Fibroblast of lung (primary cell): ENCODE measurements around the gene POLR1C.

Experiments
- EZH2 ChIP-seq: IDR thresholded peaks from 2 replicates; pipeline ENCODE4 v1.5.1; 2012; ENCODE audit warnings: low read length, control low read depth, mild to moderate bottlenecking; ENCODE audit errors: missing control alignments
- TF ChIP-seq, protein P1 (sequence below), 2 donors: IDR thresholded peaks in 1 of 2; conservative IDR thresholded peaks in 1 of 2; 1 replicate in 1 of 2; 2 replicates in 1 of 2; pipeline ENCODE4 v1.5.1; 2011 to 2012; ENCODE audit warnings: low read length in 2 of 2, control low read depth in 1 of 2, inconsistent platforms in 1 of 2, low read depth in 1 of 2, mild to moderate bottlenecking in 1 of 2

DNA sequence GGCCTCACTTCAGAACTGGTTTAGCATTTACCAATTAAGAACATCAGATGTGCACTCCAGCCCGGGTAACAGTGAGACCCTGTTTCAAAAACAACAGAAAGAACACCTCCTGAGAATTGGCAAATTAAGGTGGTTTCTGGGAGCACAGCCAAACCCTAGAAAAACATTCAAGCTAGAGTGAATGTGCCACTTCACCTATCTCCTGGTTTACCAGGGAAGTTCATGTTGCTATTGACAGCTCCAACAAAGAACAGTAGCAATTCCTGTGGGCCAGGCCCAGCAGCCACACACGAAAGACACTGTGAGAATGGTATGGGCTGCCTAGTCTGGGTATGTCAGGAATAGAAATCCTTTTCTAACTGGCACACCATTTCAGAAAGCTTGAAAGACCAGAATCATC, 4.9 kb downstream of the POLR1C start:
- TF ChIP-seq, protein P1, sequence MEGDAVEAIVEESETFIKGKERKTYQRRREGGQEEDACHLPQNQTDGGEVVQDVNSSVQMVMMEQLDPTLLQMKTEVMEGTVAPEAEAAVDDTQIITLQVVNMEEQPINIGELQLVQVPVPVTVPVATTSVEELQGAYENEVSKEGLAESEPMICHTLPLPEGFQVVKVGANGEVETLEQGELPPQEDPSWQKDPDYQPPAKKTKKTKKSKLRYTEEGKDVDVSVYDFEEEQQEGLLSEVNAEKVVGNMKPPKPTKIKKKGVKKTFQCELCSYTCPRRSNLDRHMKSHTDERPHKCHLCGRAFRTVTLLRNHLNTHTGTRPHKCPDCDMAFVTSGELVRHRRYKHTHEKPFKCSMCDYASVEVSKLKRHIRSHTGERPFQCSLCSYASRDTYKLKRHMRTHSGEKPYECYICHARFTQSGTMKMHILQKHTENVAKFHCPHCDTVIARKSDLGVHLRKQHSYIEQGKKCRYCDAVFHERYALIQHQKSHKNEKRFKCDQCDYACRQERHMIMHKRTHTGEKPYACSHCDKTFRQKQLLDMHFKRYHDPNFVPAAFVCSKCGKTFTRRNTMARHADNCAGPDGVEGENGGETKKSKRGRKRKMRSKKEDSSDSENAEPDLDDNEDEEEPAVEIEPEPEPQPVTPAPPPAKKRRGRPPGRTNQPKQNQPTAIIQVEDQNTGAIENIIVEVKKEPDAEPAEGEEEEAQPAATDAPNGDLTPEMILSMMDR (conservative IDR thresholded peaks at IDR 0.05 in 1 of 2, IDR thresholded peaks at IDR 0.05 in 1 of 2; ENCODE audit: low read depth in 1 of 2, low read length in 2 of 2) = no peak
- TF ChIP-seq EZH2 = no peak
